ENCODE data around the gene CA10. TPM values are rescaled to one million over a fixed set of nuclear protein-coding genes. Genes with fewer than 3 reads are reported as not detected.

Gene CA10
- total and polyA plus RNA-seq, 2 donors (not counting 1 experiment from before 2014, with no cell fraction given), result not detected

GRCh38 chr17:51674579-51675255 lies 483.8 kb downstream of the CA10 start:
- CTCF ChIA-PET, result no interaction called here
- POLR2A ChIA-PET, result no interaction called here

GRCh38 chr17:51673070-51673469 lies 485.4 kb downstream of the CA10 start:
- Histone ChIP-seq H3K79me2 (ENCODE audit: control insufficient read depth, insufficient read depth, low read length) (no peaks in the 10 kb centered on the region), H4K20me1 (ENCODE audit: control insufficient read depth, insufficient read depth, low read length, poor library complexity, severe bottlenecking) (no peaks in the 10 kb centered on the region), H3K4me3 (ENCODE audit: control extremely low read depth in 1 of 5, extremely low read depth in 1 of 5, insufficient read depth in 1 of 5, low read depth in 2 of 5, low read length in 4 of 5) (no peak overlapping the region), H3K36me3 (replicated peaks in 1 of 2; ENCODE audit: control extremely low read depth in 1 of 2, control insufficient read depth in 1 of 2, extremely low read depth in 1 of 2, insufficient read depth in 2 of 2, low read length in 1 of 2) (no peaks in the 10 kb centered on the region), H3K4me2 (replicated peaks; ENCODE audit: low read depth, low read length, poor library complexity, severe bottlenecking) (no peak overlapping the region), H3K9ac (ENCODE audit: low read length) (no peak overlapping the region), H3K27me3 (replicated peaks in 1 of 4; ENCODE audit: control extremely low read depth in 1 of 4, control insufficient read depth in 3 of 4, insufficient read depth in 4 of 4, low read length in 3 of 4) (no peaks in the 10 kb centered on the region), H3K27ac (ENCODE audit: low read length in 2 of 2) (no peak overlapping the region), H3K4me1 (ENCODE audit: control insufficient read depth in 2 of 2, insufficient read depth in 2 of 2, low read length in 2 of 2) (no peaks in the 10 kb centered on the region), H3K9me3 (ENCODE audit: control extremely low read depth in 1 of 3, control insufficient read depth in 2 of 3, insufficient read depth in 1 of 3, low read length in 2 of 3) (peaks cover 0 to 10% (median 0%) of the 10 kb centered on the region in 3 donors), H2AFZ (ENCODE audit: insufficient read depth, low read depth, low read length, poor library complexity, severe bottlenecking) (no peak overlapping the region)
- TF ChIP-seq EZH2 (IDR thresholded peaks at IDR 0.05; ENCODE audit: borderline replicate concordance, insufficient read depth, low read depth, low read length, poor library complexity, severe bottlenecking), result no peak
- no peak for TF ChIP-seq CTCF (IDR thresholded peaks at IDR 0.05)
- Mint-ChIP-seq H3K9me3 (ENCODE audit: insufficient read depth) (no peaks in the 10 kb centered on the region), H3K4me3 (no peak overlapping the region), H3K27me3 (no peaks in the 10 kb centered on the region), H3K4me1 (no peaks in the 10 kb centered on the region), H3K27ac (no peak overlapping the region)
- intact Hi-C loops (cut with micrococcal nuclease), result no loop called here
- POLR2A ChIA-PET, result no interaction called here
- no peak for ATAC-seq (ENCODE audit: low read depth)
- no peak for DNase-seq
- CTCF ChIA-PET, result no interaction called here

More at GRCh38 chr17:51674579-51675255, 483.8 kb downstream of the CA10 start:
- Histone ChIP-seq H3K79me2 (ENCODE audit: control insufficient read depth, insufficient read depth, low read length) (no peaks in the 10 kb centered on the region), H3K4me3 (ENCODE audit: control extremely low read depth in 1 of 5, extremely low read depth in 1 of 5, insufficient read depth in 1 of 5, low read depth in 2 of 5, low read length in 4 of 5) (no peak overlapping the region), H3K4me1 (ENCODE audit: control insufficient read depth in 2 of 2, insufficient read depth in 2 of 2, low read length in 2 of 2) (no peaks in the 10 kb centered on the region), H3K36me3 (replicated peaks in 1 of 2; ENCODE audit: control extremely low read depth in 1 of 2, control insufficient read depth in 1 of 2, extremely low read depth in 1 of 2, insufficient read depth in 2 of 2, low read length in 1 of 2) (no peaks in the 10 kb centered on the region), H2AFZ (ENCODE audit: insufficient read depth, low read depth, low read length, poor library complexity, severe bottlenecking) (no peak overlapping the region), H3K9ac (ENCODE audit: low read length) (no peak overlapping the region), H3K9me3 (ENCODE audit: control extremely low read depth in 1 of 3, control insufficient read depth in 2 of 3, insufficient read depth in 1 of 3, low read length in 2 of 3) (no peaks in the 10 kb centered on the region), H4K20me1 (ENCODE audit: control insufficient read depth, insufficient read depth, low read length, poor library complexity, severe bottlenecking) (no peaks in the 10 kb centered on the region), H3K27me3 (replicated peaks in 1 of 4; ENCODE audit: control extremely low read depth in 1 of 4, control insufficient read depth in 3 of 4, insufficient read depth in 4 of 4, low read length in 3 of 4) (no peaks in the 10 kb centered on the region), H3K27ac (ENCODE audit: low read length in 2 of 2) (no peak overlapping the region), H3K4me2 (replicated peaks; ENCODE audit: low read depth, low read length, poor library complexity, severe bottlenecking) (no peak overlapping the region)
- Mint-ChIP-seq H3K27me3 (no peaks in the 10 kb centered on the region), H3K9me3 (ENCODE audit: insufficient read depth) (no peaks in the 10 kb centered on the region), H3K4me3 (no peak overlapping the region), H3K27ac (no peak overlapping the region), H3K4me1 (no peaks in the 10 kb centered on the region)
- 73% methylated on average over 6 of the region's 12 CpGs for whole genome bisulfite sequencing (ENCODE audit: insufficient coverage)
- intact Hi-C loops (cut with micrococcal nuclease), result no loop called here
- no peak for ATAC-seq (ENCODE audit: low read depth)
- no peak for DNase-seq
- TF ChIP-seq CTCF (IDR thresholded peaks at IDR 0.05) (no peak), EZH2 (IDR thresholded peaks at IDR 0.05; ENCODE audit: borderline replicate concordance, insufficient read depth, low read depth, low read length, poor library complexity, severe bottlenecking) (no peak)
